Measurements from ENCODE around the gene LPAR1.

Gene LPAR1

GRCh38 chr9:111074395-111074794 lies 36.1 kb upstream of the LPAR1 start:
- H3K23ac ChIP-seq (ENCODE audit: low read length in 2 of 2): no peak overlapping the region
- no peak overlapping the region for H2AFZ ChIP-seq (ENCODE audit: low read depth, low read length)
- no peak overlapping the region for H3K14ac ChIP-seq (ENCODE audit: low read length in 2 of 2)
- no peak overlapping the region for H2BK5ac ChIP-seq (ENCODE audit: low read depth, low read length, poor library complexity, severe bottlenecking)
- H3K27ac ChIP-seq (ENCODE audit: low read length, poor library complexity, severe bottlenecking): no peak overlapping the region
- no peak overlapping the region for H3K18ac ChIP-seq (ENCODE audit: low read depth in 1 of 2, low read length in 2 of 2)
- no peak overlapping the region for H2BK12ac ChIP-seq (ENCODE audit: low read length in 2 of 2)
- H3K27me3 ChIP-seq (ENCODE audit: control insufficient read depth in 1 of 2, insufficient read depth in 1 of 2, low read length in 2 of 2): no peaks in the 10 kb centered on the region
- no peak overlapping the region for H3K4me2 ChIP-seq (ENCODE audit: low read length, poor library complexity, severe bottlenecking)
- no peaks in the 10 kb centered on the region for H3K9me3 ChIP-seq (ENCODE audit: control insufficient read depth, low read length)
- H3K79me1 ChIP-seq (replicated peaks; ENCODE audit: low read length, poor library complexity, severe bottlenecking): no peaks in the 10 kb centered on the region
- no peaks in the 10 kb centered on the region for H3K4me1 ChIP-seq (ENCODE audit: control insufficient read depth, insufficient read depth, low read depth, low read length)
- H3K36me3 ChIP-seq (ENCODE audit: control insufficient read depth in 1 of 2, insufficient read depth in 2 of 2, low read depth in 1 of 2, low read length in 2 of 2): no peaks in the 10 kb centered on the region
- H2BK15ac ChIP-seq (ENCODE audit: low read depth, poor library complexity, severe bottlenecking): no peak overlapping the region
- no peak overlapping the region for H3K4me3 ChIP-seq (ENCODE audit: insufficient read depth in 1 of 2, low read depth in 1 of 2, low read length in 2 of 2)
- 86% methylated on average over 3 of the region's 3 CpGs for WGBS
- H2AK5ac ChIP-seq (ENCODE audit: low read length, severe bottlenecking): no peak overlapping the region
- H4K91ac ChIP-seq (ENCODE audit: low read length): no peak overlapping the region
- no peak overlapping the region for H3K4ac ChIP-seq (ENCODE audit: low read depth in 1 of 2, low read length in 2 of 2)
- H4K8ac ChIP-seq (ENCODE audit: low read length): peak overlapping the region; percentile 13
- H3K9ac ChIP-seq (ENCODE audit: low read length): no peak overlapping the region
- no peak for DNase-seq
- H2BK120ac ChIP-seq (ENCODE audit: low read depth, low read length): no peak overlapping the region

GRCh38 chr9:111069183-111069582 lies 30.9 kb upstream of the LPAR1 start:
- H3K23ac ChIP-seq (ENCODE audit: low read length in 2 of 2): no peak overlapping the region
- no peak overlapping the region for H3K27ac ChIP-seq (ENCODE audit: low read length, poor library complexity, severe bottlenecking)
- H3K18ac ChIP-seq (ENCODE audit: low read depth in 1 of 2, low read length in 2 of 2): no peak overlapping the region
- no peak overlapping the region for H2BK12ac ChIP-seq (ENCODE audit: low read length in 2 of 2)
- no peak overlapping the region for H2BK120ac ChIP-seq (ENCODE audit: low read depth, low read length)
- no peak overlapping the region for H3K4ac ChIP-seq (ENCODE audit: low read depth in 1 of 2, low read length in 2 of 2)
- 94% methylated on average over 2 of the region's 2 CpGs for WGBS
- no peaks in the 10 kb centered on the region for H3K27me3 ChIP-seq (ENCODE audit: control insufficient read depth in 1 of 2, insufficient read depth in 1 of 2, low read length in 2 of 2)
- H3K9ac ChIP-seq (ENCODE audit: low read length): peak overlapping the region; percentile 92
- no peaks in the 10 kb centered on the region for H3K36me3 ChIP-seq (ENCODE audit: control insufficient read depth in 1 of 2, insufficient read depth in 2 of 2, low read depth in 1 of 2, low read length in 2 of 2)
- no peak overlapping the region for H3K14ac ChIP-seq (ENCODE audit: low read length in 2 of 2)
- no peak overlapping the region for H4K8ac ChIP-seq (ENCODE audit: low read length)
- no peak overlapping the region for H2BK5ac ChIP-seq (ENCODE audit: low read depth, low read length, poor library complexity, severe bottlenecking)
- no peaks in the 10 kb centered on the region for H3K79me1 ChIP-seq (replicated peaks; ENCODE audit: low read length, poor library complexity, severe bottlenecking)
- no peaks in the 10 kb centered on the region for H3K4me1 ChIP-seq (ENCODE audit: control insufficient read depth, insufficient read depth, low read depth, low read length)
- H2AK5ac ChIP-seq (ENCODE audit: low read length, severe bottlenecking): no peak overlapping the region
- no peak overlapping the region for H4K91ac ChIP-seq (ENCODE audit: low read length)
- no peak for DNase-seq
- peak overlapping the region in 1 of 2 experiments; percentile 65 for H3K4me3 ChIP-seq (ENCODE audit: insufficient read depth in 1 of 2, low read depth in 1 of 2, low read length in 2 of 2)
- H3K9me3 ChIP-seq (ENCODE audit: control insufficient read depth, low read length): no peaks in the 10 kb centered on the region
- no peak overlapping the region for H2BK15ac ChIP-seq (ENCODE audit: low read depth, poor library complexity, severe bottlenecking)
- no peak overlapping the region for H3K4me2 ChIP-seq (ENCODE audit: low read length, poor library complexity, severe bottlenecking)
- H2AFZ ChIP-seq (ENCODE audit: low read depth, low read length): no peak overlapping the region

- Histone ChIP-seq H3K14ac (ENCODE audit: low read length in 2 of 2) (no peak overlapping the region), H2BK15ac (ENCODE audit: low read depth, poor library complexity, severe bottlenecking) (no peak overlapping the region), H2AFZ (ENCODE audit: low read depth, low read length) (no peak overlapping the region), H4K8ac (ENCODE audit: low read length) (no peak overlapping the region), H3K27ac (ENCODE audit: low read length, poor library complexity, severe bottlenecking) (no peak overlapping the region), H3K4ac (ENCODE audit: low read depth in 1 of 2, low read length in 2 of 2) (no peak overlapping the region), H3K27me3 (ENCODE audit: control insufficient read depth in 1 of 2, insufficient read depth in 1 of 2, low read length in 2 of 2) (no peaks in the 10 kb centered on the region), H3K4me2 (ENCODE audit: low read length, poor library complexity, severe bottlenecking) (no peak overlapping the region), H3K4me1 (ENCODE audit: control insufficient read depth, insufficient read depth, low read depth, low read length) (no peaks in the 10 kb centered on the region), H2AK5ac (ENCODE audit: low read length, severe bottlenecking) (no peak overlapping the region), H2BK12ac (ENCODE audit: low read length in 2 of 2) (no peak overlapping the region), H3K18ac (ENCODE audit: low read depth in 1 of 2, low read length in 2 of 2) (no peak overlapping the region), H4K91ac (ENCODE audit: low read length) (no peak overlapping the region), H3K9me3 (ENCODE audit: control insufficient read depth, low read length) (no peaks in the 10 kb centered on the region), H2BK5ac (ENCODE audit: low read depth, low read length, poor library complexity, severe bottlenecking) (no peak overlapping the region), H3K23ac (ENCODE audit: low read length in 2 of 2) (no peak overlapping the region), H2BK120ac (ENCODE audit: low read depth, low read length) (no peak overlapping the region), H3K4me3 (ENCODE audit: insufficient read depth in 1 of 2, low read depth in 1 of 2, low read length in 2 of 2) (peak overlapping the region in 1 of 2 experiments; percentile 65), H3K9ac (ENCODE audit: low read length) (peak overlapping the region; percentile 92), H3K79me1 (replicated peaks; ENCODE audit: low read length, poor library complexity, severe bottlenecking) (no peaks in the 10 kb centered on the region), H3K36me3 (ENCODE audit: control insufficient read depth in 1 of 2, insufficient read depth in 2 of 2, low read depth in 1 of 2, low read length in 2 of 2) (no peaks in the 10 kb centered on the region)
- 89% methylated on average over 3 of the region's 4 CpGs for WGBS
- no peak for DNase-seq
Measured at GRCh38 chr9:111068771-111069170, 30.5 kb upstream of the LPAR1 start.

- H3K23ac ChIP-seq (ENCODE audit: low read length in 2 of 2): no peak overlapping the region
- WGBS: 97% methylated on average over 6 of the region's 8 CpGs
- H3K9me3 ChIP-seq (ENCODE audit: control insufficient read depth, low read length): no peaks in the 10 kb centered on the region
Measured at GRCh38 chr9:111068383-111068730, 30.1 kb upstream of the LPAR1 start.

More at GRCh38 chr9:111068383-111068730, 30.1 kb upstream of the LPAR1 start:
- H3K18ac ChIP-seq (ENCODE audit: low read depth in 1 of 2, low read length in 2 of 2): no peak overlapping the region
- H3K9ac ChIP-seq (ENCODE audit: low read length): peak overlapping the region; percentile 92
- H3K14ac ChIP-seq (ENCODE audit: low read length in 2 of 2): no peak overlapping the region
- no peaks in the 10 kb centered on the region for H3K4me1 ChIP-seq (ENCODE audit: control insufficient read depth, insufficient read depth, low read depth, low read length)
- no peak overlapping the region for H4K91ac ChIP-seq (ENCODE audit: low read length)
- no peaks in the 10 kb centered on the region for H3K27me3 ChIP-seq (ENCODE audit: control insufficient read depth in 1 of 2, insufficient read depth in 1 of 2, low read length in 2 of 2)
- no peak overlapping the region for H3K27ac ChIP-seq (ENCODE audit: low read length, poor library complexity, severe bottlenecking)
- no peak overlapping the region for H4K8ac ChIP-seq (ENCODE audit: low read length)
- no peak overlapping the region for H3K4me2 ChIP-seq (ENCODE audit: low read length, poor library complexity, severe bottlenecking)
- no peak overlapping the region for H2BK12ac ChIP-seq (ENCODE audit: low read length in 2 of 2)
- H3K36me3 ChIP-seq (ENCODE audit: control insufficient read depth in 1 of 2, insufficient read depth in 2 of 2, low read depth in 1 of 2, low read length in 2 of 2): no peaks in the 10 kb centered on the region
- peak overlapping the region in 1 of 2 experiments; percentile 65 for H3K4me3 ChIP-seq (ENCODE audit: insufficient read depth in 1 of 2, low read depth in 1 of 2, low read length in 2 of 2)
- DNase-seq: no peak
- H2AFZ ChIP-seq (ENCODE audit: low read depth, low read length): no peak overlapping the region
- H3K79me1 ChIP-seq (replicated peaks; ENCODE audit: low read length, poor library complexity, severe bottlenecking): no peaks in the 10 kb centered on the region
- H2AK5ac ChIP-seq (ENCODE audit: low read length, severe bottlenecking): no peak overlapping the region
- H2BK15ac ChIP-seq (ENCODE audit: low read depth, poor library complexity, severe bottlenecking): no peak overlapping the region
- no peak overlapping the region for H3K4ac ChIP-seq (ENCODE audit: low read depth in 1 of 2, low read length in 2 of 2)
- no peak overlapping the region for H2BK5ac ChIP-seq (ENCODE audit: low read depth, low read length, poor library complexity, severe bottlenecking)
- H2BK120ac ChIP-seq (ENCODE audit: low read depth, low read length): no peak overlapping the region

Data from mesenchymal stem cell (in vitro differentiated cells and primary cell).